Nephron (organoid): ENCODE results near the gene HBA1.

ENCODE experiments used
- H3K27ac Mint-ChIP-seq, 3 experiments: 2 replicates each; pipeline ENCODE4 v1.8.0; 2020; ENCODE audit warnings: mixed read lengths in 3 of 3, mild to moderate bottlenecking in 2 of 3, moderate library complexity in 1 of 3
- H3K27me3 Mint-ChIP-seq: 2 replicates; pipeline ENCODE4 v1.8.0; 2021; ENCODE audit warnings: low read depth, mild to moderate bottlenecking, moderate library complexity, mixed read lengths
- H3K36me3 Mint-ChIP-seq: 2 replicates; pipeline ENCODE4 v1.8.0; 2020; ENCODE audit warnings: low read depth, mixed read lengths
- H3K4me1 Mint-ChIP-seq: 2 replicates; pipeline ENCODE4 v1.8.0; 2020; ENCODE audit warnings: mixed read lengths
- H3K4me3 Mint-ChIP-seq, 3 experiments: 2 replicates each; pipeline ENCODE4 v1.8.0; 2020; ENCODE audit warnings: mild to moderate bottlenecking in 3 of 3, mixed read lengths in 3 of 3, moderate library complexity in 2 of 3
- H3K9me3 Mint-ChIP-seq: 2 replicates; pipeline ENCODE4 v1.8.0; 2020; ENCODE audit warnings: mixed read lengths
- CTCF ChIP-seq, 3 experiments: fragments of 200-600 bp; sonication (generic); IDR thresholded peaks; one replicate each; pipeline ENCODE4 v1.5.0; 2021; ENCODE audit warnings: antibody characterized with exemption in 3 of 3; ENCODE audit not compliant: unreplicated experiment in 3 of 3

HBA1 gene

GRCh38 chr16:164827-165538 is 11.5 kb upstream of the HBA1 start:
- Mint-ChIP-seq H3K4me3 (peak overlapping the region in 1 of 3 experiments; percentile 11), H3K4me1 (no peaks in the 10 kb centered on the region), H3K27me3 (peaks cover 79% of the 10 kb centered on the region), H3K9me3 (peaks cover 2% of the 10 kb centered on the region), H3K27ac (no peak overlapping the region), H3K36me3 (no peaks in the 10 kb centered on the region)
- TF ChIP-seq CTCF (IDR thresholded peaks at IDR 0.05; ENCODE audit: unreplicated experiment in 3 of 3): no peak

GRCh38 chr16:165539-166374 is 10.7 kb upstream of the HBA1 start, which contains the start of gene HBM:
Gene HBM, plus strand, starts transcription at chr16:165978. Its CDS starts 20 bp downstream, at chr16:165998.
- no peaks in the 10 kb centered on the region for H3K4me1 Mint-ChIP-seq
- peaks cover 4% of the 10 kb centered on the region for H3K9me3 Mint-ChIP-seq
- no peaks in the 10 kb centered on the region for H3K36me3 Mint-ChIP-seq
- TF ChIP-seq CTCF (IDR thresholded peaks at IDR 0.05; ENCODE audit: unreplicated experiment in 3 of 3): no peak
- H3K27me3 Mint-ChIP-seq: peaks cover 86% of the 10 kb centered on the region
- H3K4me3 Mint-ChIP-seq: peak within 1 kb of the TSS in 1 of 3 experiments; percentile 11
- H3K27ac Mint-ChIP-seq: no peak within 1 kb of the TSS

GRCh38 chr16:166375-167121 is 9.9 kb upstream of the HBA1 start:
- Mint-ChIP-seq H3K9me3 (peaks cover 4% of the 10 kb centered on the region), H3K36me3 (no peaks in the 10 kb centered on the region), H3K27me3 (peaks cover 87% of the 10 kb centered on the region), H3K4me1 (no peaks in the 10 kb centered on the region), H3K27ac (no peak overlapping the region), H3K4me3 (no peak overlapping the region)
- TF ChIP-seq CTCF (IDR thresholded peaks at IDR 0.05; ENCODE audit: unreplicated experiment in 3 of 3): no peak

GRCh38 chr16:167122-167690 is 9.3 kb upstream of the HBA1 start:
- H3K27ac Mint-ChIP-seq: no peak overlapping the region
- H3K36me3 Mint-ChIP-seq: no peaks in the 10 kb centered on the region
- TF ChIP-seq CTCF (IDR thresholded peaks at IDR 0.05; ENCODE audit: unreplicated experiment in 3 of 3): no peak
- peaks cover 86% of the 10 kb centered on the region for H3K27me3 Mint-ChIP-seq
- H3K4me3 Mint-ChIP-seq: no peak overlapping the region
- H3K4me1 Mint-ChIP-seq: no peaks in the 10 kb centered on the region
- H3K9me3 Mint-ChIP-seq: peaks cover 4% of the 10 kb centered on the region

- peaks cover 77% of the 10 kb centered on the region for H3K27me3 Mint-ChIP-seq
- no peak for TF ChIP-seq CTCF (IDR thresholded peaks at IDR 0.05; ENCODE audit: unreplicated experiment in 3 of 3)
- H3K9me3 Mint-ChIP-seq: peaks cover 2% of the 10 kb centered on the region
- H3K4me1 Mint-ChIP-seq: no peaks in the 10 kb centered on the region
- no peak overlapping the region for H3K27ac Mint-ChIP-seq
- no peaks in the 10 kb centered on the region for H3K36me3 Mint-ChIP-seq
- no peak overlapping the region for H3K4me3 Mint-ChIP-seq
These were observed 8.1 kb upstream of the HBA1 start for GRCh38 chr16:168424-168823.
